CD4-positive, alpha-beta memory T cell (primary cell): ENCODE data around the gene ISOC1. TPM values are rescaled to one million over a fixed set of nuclear protein-coding genes. Genes with fewer than 3 reads are reported as not detected.

Experiments
- CTCF ChIA-PET: fragments of 350-600 bp; sonication (Branson Sonifier 250); formaldehyde crosslinking; loops from one replicate; lab custom pipeline; 2021; ENCODE audit warnings: inconsistent platforms; ENCODE audit not compliant: partially characterized antibody; lab: Charles Lee
- POLR2A ChIA-PET: fragments of 350-600 bp; sonication (Branson Sonifier 250); formaldehyde crosslinking; loops from one replicate; lab custom pipeline; 2021; ENCODE audit not compliant: partially characterized antibody; lab: Charles Lee
- DNase-seq, 5 donors: peaks; one replicate each; pipeline versions ENCODE4 v3.0.0 to v3.0.0-alpha.2; 2020 to 2022; ENCODE audit warnings: mixed read lengths in 1 of 5
- H3K27ac ChIP-seq: one replicate; pipeline ENCODE4 v1.7.0; 2013; ENCODE audit warnings: low read depth, low read length
- H3K27me3 ChIP-seq: 2 replicates; pipeline ENCODE4 v1.7.0; 2013; ENCODE audit warnings: mild to moderate bottlenecking, low read length, moderate library complexity; ENCODE audit not compliant: insufficient read depth
- H3K36me3 ChIP-seq: 2 replicates; pipeline ENCODE4 v1.7.0; 2013; ENCODE audit warnings: mild to moderate bottlenecking, low read length, moderate library complexity; ENCODE audit not compliant: insufficient read depth
- H3K4me1 ChIP-seq: 2 replicates; pipeline ENCODE4 v1.7.0; 2013; ENCODE audit warnings: mild to moderate bottlenecking, low read length, moderate library complexity; ENCODE audit not compliant: insufficient read depth
- H3K4me3 ChIP-seq, 2 donors: one replicate each; pipeline ENCODE4 v1.7.0; 2013; ENCODE audit warnings: low read length in 2 of 2, mild to moderate bottlenecking in 1 of 2
- H3K9me3 ChIP-seq, 2 donors: one replicate each; pipeline ENCODE4 v1.7.0; 2013; ENCODE audit warnings: low read length in 2 of 2, control low read depth in 1 of 2; ENCODE audit not compliant: control insufficient read depth in 1 of 2
- H3K27ac Mint-ChIP-seq, 7 donors: one replicate each; pipeline ENCODE4 v1.8.0; 2020 to 2021; ENCODE audit warnings: mixed read lengths in 7 of 7, mild to moderate bottlenecking in 6 of 7, inconsistent platforms in 3 of 7, moderate library complexity in 3 of 7
- H3K27me3 Mint-ChIP-seq, 2 donors: one replicate each; pipeline ENCODE4 v1.8.0; 2020 to 2021; ENCODE audit warnings: mixed read lengths in 2 of 2
- H3K36me3 Mint-ChIP-seq, 2 donors: one replicate each; pipeline ENCODE4 v1.8.0; 2020 to 2021; ENCODE audit warnings: mixed read lengths in 2 of 2, inconsistent platforms in 1 of 2, mild to moderate bottlenecking in 1 of 2
- H3K4me1 Mint-ChIP-seq, 4 donors: one replicate each; pipeline ENCODE4 v1.8.0; 2020 to 2021; ENCODE audit warnings: mixed read lengths in 4 of 4, mild to moderate bottlenecking in 1 of 4
- H3K4me3 Mint-ChIP-seq, 8 donors: one replicate each; pipeline ENCODE4 v1.8.0; 2020 to 2021; ENCODE audit warnings: mixed read lengths in 8 of 8, mild to moderate bottlenecking in 7 of 8, moderate library complexity in 6 of 8, inconsistent platforms in 3 of 8
- H3K9me3 Mint-ChIP-seq, 8 donors: one replicate each; pipeline ENCODE4 v1.8.0; 2020 to 2021; ENCODE audit warnings: mixed read lengths in 8 of 8, mild to moderate bottlenecking in 5 of 8, inconsistent platforms in 3 of 8, moderate library complexity in 1 of 8
- intact Hi-C: fragments of 100-400 bp; cut with micrococcal nuclease; formaldehyde crosslinking; loops from one replicate; pipeline ENCODE4 v1.15.1; 2023
- polyA plus RNA-seq, 2 donors: library from polyadenylated mRNA; unstranded; fragments of 300-500 nt; fragmentation: Illumina TruSeq; gene quantifications; one replicate each; pipeline ENCODE4 v1.2.3, GENCODE V29; 2021
- total RNA-seq, 2 experiments: library from RNA; stranded (reverse); gene quantifications; one replicate each; pipeline ENCODE4 v1.2.3, GENCODE V29; 2021

ISOC1 gene
- total and polyA plus RNA-seq, 4 experiments from 2014 or later, result 13.7 to 36.1 (median 22.3) TPM

DNA sequence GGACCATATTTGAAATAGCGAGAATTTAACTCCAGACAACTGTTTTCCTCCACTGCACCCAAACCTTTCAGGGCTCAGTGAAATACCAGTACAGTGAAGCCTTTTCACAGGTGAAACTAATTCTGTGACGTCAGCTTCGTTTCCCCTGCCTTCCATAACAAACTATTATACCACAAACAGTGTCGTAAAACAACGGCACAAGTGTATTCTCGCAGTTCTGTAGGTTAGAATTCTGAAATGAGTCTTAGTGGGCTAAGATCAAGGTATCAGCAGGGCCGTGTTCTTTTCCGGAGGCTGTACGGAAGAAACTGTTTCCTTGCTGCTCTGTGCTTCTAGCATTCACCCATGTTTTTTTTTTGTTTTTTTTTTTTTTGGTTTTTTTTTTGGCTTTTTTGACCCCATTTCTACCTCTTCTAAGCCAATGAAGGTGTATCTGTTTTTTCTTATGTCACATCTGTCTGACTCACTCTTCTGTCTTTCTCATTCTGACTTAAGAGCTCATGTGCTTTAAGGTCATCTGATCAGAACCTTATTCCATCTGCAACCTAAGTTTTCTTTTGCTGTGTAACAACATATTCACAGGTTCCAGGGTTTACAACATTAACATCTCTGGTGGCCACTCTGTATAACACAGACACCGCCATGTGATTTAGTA lies 20.1 kb downstream of the ISOC1 start:
- CTCF ChIA-PET, result no interaction called here
- Mint-ChIP-seq H3K4me1 (peaks cover 0 to 6% (median 2%) of the 10 kb centered on the region in 4 donors), H3K27me3 (no peaks in the 10 kb centered on the region), H3K9me3 (no peaks in the 10 kb centered on the region), H3K36me3 (peaks cover 16 to 31% of the 10 kb centered on the region in 2 donors), H3K4me3 (peak overlapping the region in 5 of 8 donors; percentile 30 to 68 (median 39)), H3K27ac (peak overlapping the region; percentile 60 to 86 (median 78))
- no peak overlapping the region for H3K4me3 ChIP-seq
- POLR2A ChIA-PET, result no interaction called here
- no peaks in the 10 kb centered on the region for H3K27me3 ChIP-seq
- no peaks in the 10 kb centered on the region for H3K9me3 ChIP-seq
- no peak overlapping the region for H3K27ac ChIP-seq
- intact Hi-C loops, result no loop called here
- peak; percentile 23 to 62 (median 47) for DNase-seq
- H3K4me1 ChIP-seq, result no peaks in the 10 kb centered on the region
- H3K36me3 ChIP-seq, result no peaks in the 10 kb centered on the region

DNA sequence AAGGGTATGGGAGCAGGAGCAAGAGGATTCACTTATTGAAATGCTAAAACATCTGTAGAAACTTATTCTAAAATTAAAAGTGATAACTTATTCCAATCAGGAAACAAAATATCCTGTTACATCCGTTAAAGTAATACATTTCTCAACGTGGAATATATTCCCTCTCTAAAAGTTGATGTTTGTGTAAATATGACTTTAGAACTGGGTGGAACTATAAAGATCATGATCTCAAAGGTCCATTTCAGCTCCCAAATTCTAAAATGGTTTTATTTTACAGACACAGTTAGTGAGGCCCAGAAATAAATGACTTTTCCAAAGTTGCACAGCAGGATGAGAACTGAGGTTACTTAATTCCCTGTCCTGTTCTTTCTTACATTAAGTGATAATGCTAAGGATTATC lies 21.1 kb downstream of the ISOC1 start:
- Histone ChIP-seq H3K4me1 (no peaks in the 10 kb centered on the region), H3K27me3 (no peaks in the 10 kb centered on the region), H3K27ac (no peak overlapping the region), H3K4me3 (no peak overlapping the region), H3K9me3 (no peaks in the 10 kb centered on the region), H3K36me3 (no peaks in the 10 kb centered on the region)
- intact Hi-C loops, result no loop called here
- no peaks in the 10 kb centered on the region for H3K9me3 Mint-ChIP-seq
- ChIA-PET CTCF (no interaction called here), POLR2A (no interaction called here)
- peaks cover 0 to 6% (median 1%) of the 10 kb centered on the region in 4 donors for H3K4me1 Mint-ChIP-seq
- H3K27ac Mint-ChIP-seq, result no peak overlapping the region
- peaks cover 12 to 25% of the 10 kb centered on the region in 2 donors for H3K36me3 Mint-ChIP-seq
- H3K4me3 Mint-ChIP-seq, result no peak overlapping the region
- no peaks in the 10 kb centered on the region for H3K27me3 Mint-ChIP-seq
- no peak for DNase-seq

DNA sequence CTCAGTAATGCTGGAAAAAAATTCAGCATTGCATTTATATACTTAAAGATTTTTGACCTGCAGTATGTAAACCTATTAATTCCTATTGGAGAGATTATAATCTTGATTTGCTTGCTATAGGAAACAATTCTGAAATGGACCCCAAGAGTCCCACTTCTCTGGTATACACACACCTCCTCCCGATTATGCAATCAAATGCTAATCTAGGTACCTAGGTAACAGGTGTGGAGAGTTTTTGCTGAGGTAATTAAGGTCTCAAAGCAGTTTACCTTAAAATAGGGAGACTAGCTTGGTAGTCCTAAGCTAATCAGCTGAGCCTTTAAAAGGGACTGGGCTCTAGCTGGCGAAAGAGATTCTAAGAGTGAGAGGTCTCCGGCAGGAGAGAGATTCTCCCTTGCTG lies 22.2 kb downstream of the ISOC1 start:
- H3K9me3 ChIP-seq, result no peaks in the 10 kb centered on the region
- ChIA-PET POLR2A (no interaction called here), CTCF (no interaction called here)
- Mint-ChIP-seq H3K36me3 (peaks cover 12 to 18% of the 10 kb centered on the region in 2 donors), H3K4me1 (peaks cover 0 to 6% (median 1%) of the 10 kb centered on the region in 4 donors), H3K9me3 (no peaks in the 10 kb centered on the region), H3K27ac (no peak overlapping the region), H3K4me3 (no peak overlapping the region), H3K27me3 (no peaks in the 10 kb centered on the region)
- no peak overlapping the region for H3K27ac ChIP-seq
- no peak overlapping the region for H3K4me3 ChIP-seq
- H3K27me3 ChIP-seq, result no peaks in the 10 kb centered on the region
- H3K36me3 ChIP-seq, result no peaks in the 10 kb centered on the region
- no peak for DNase-seq
- H3K4me1 ChIP-seq, result no peaks in the 10 kb centered on the region
- intact Hi-C loops, result no loop called here

DNA sequence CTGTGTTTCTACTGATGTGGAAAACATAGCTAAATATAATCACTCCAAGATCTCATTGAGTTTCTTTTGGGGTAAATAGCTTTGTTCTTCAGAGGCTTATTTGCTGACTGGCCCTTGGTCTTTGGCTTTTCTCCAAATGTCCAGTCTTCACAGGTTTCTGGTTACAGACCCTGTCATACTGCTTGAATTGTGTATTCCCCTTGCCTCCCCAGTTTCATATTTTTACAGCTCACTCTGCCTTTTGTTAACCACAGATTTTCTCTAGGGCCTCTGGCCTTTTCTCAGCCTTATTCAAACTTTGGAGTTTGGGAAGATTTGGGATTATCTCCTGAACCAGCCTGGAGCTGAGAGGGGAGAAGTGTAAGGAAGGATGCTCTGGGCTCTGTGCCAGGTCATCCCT lies 23.9 kb downstream of the ISOC1 start:
- H3K36me3 Mint-ChIP-seq, result peaks cover 12 to 16% of the 10 kb centered on the region in 2 donors
- ChIA-PET CTCF (interaction anchor here (1.9 kb wide), 1 partner anchor 23 kb away, joined by 8 read pairs; the partner anchor contains the start of gene ISOC1), POLR2A (no interaction called here)

DNA sequence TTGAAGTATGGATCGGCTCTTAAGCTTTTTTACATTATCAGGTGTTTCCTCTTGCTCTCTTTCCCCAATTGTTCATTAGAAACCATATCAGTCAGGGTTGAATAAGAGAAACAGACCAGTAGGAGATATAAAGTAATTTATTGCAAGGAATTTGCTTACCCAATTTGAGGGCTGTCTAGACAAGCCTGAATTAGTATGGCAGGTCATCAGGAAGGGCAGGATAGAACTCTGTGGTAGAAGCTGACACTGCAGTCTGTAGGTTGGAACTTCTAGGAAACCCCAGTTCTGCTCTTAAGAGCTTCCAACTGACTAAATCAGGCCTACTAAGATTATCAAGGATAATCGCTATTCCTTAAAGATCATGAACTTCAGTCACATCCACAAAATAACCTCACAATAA lies 24.3 kb downstream of the ISOC1 start:
- H3K4me1 ChIP-seq, result no peaks in the 10 kb centered on the region
- Mint-ChIP-seq H3K27me3 (no peaks in the 10 kb centered on the region), H3K27ac (no peak overlapping the region), H3K36me3 (peaks cover 12 to 14% of the 10 kb centered on the region in 2 donors), H3K9me3 (no peaks in the 10 kb centered on the region), H3K4me3 (no peak overlapping the region), H3K4me1 (peaks cover 0 to 6% (median 1%) of the 10 kb centered on the region in 4 donors)
- no peaks in the 10 kb centered on the region for H3K9me3 ChIP-seq
- ChIA-PET POLR2A (no interaction called here), CTCF (interaction anchor here (1.9 kb wide), 1 partner anchor 24 kb away, joined by 8 read pairs; the partner anchor contains the start of gene ISOC1)
- H3K27ac ChIP-seq, result no peak overlapping the region
- H3K36me3 ChIP-seq, result no peaks in the 10 kb centered on the region
- intact Hi-C loops, result no loop called here
- DNase-seq, result no peak
- H3K4me3 ChIP-seq, result no peak overlapping the region
- no peaks in the 10 kb centered on the region for H3K27me3 ChIP-seq

More for the DNA sequence above, 23.9 kb downstream of the ISOC1 start:
- Histone ChIP-seq H3K9me3 (no peaks in the 10 kb centered on the region), H3K4me3 (no peak overlapping the region), H3K4me1 (no peaks in the 10 kb centered on the region), H3K27me3 (no peaks in the 10 kb centered on the region), H3K27ac (no peak overlapping the region), H3K36me3 (no peaks in the 10 kb centered on the region)
- Mint-ChIP-seq H3K27ac (no peak overlapping the region), H3K4me3 (no peak overlapping the region), H3K27me3 (no peaks in the 10 kb centered on the region), H3K9me3 (no peaks in the 10 kb centered on the region), H3K4me1 (peaks cover 0 to 6% (median 1%) of the 10 kb centered on the region in 4 donors)
- DNase-seq, result no peak
- intact Hi-C loops, result no loop called here

DNA sequence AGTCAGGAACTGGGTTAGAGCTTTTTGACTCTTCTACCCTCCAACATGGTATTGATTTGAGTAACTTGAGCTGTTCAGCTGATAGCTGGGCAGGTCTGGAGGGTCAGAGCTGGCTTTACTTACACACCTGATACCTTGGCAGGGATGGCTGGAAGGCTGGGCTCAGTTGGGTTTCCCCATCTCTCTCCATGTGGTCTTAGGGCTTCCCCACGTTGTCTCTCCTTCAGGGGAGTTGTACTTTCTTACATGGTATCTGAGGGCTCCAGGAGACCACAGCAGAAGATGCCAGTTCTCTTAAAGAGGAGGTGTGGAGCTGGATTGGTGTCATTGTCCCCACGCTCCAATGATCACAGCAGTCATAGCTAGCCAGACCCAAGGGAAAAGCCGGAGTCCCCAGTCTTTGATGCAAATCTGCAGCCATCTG lies 25.6 kb downstream of the ISOC1 start:
- H3K4me1 ChIP-seq, result no peaks in the 10 kb centered on the region
- no peak overlapping the region for H3K4me3 ChIP-seq
- Mint-ChIP-seq H3K27me3 (no peaks in the 10 kb centered on the region), H3K9me3 (no peaks in the 10 kb centered on the region), H3K27ac (no peak overlapping the region), H3K4me1 (no peaks in the 10 kb centered on the region), H3K4me3 (no peak overlapping the region), H3K36me3 (peaks cover 5 to 10% of the 10 kb centered on the region in 2 donors)
- intact Hi-C loops, result no loop called here
- H3K9me3 ChIP-seq, result no peaks in the 10 kb centered on the region
- no peaks in the 10 kb centered on the region for H3K27me3 ChIP-seq
- H3K27ac ChIP-seq, result no peak overlapping the region
- ChIA-PET CTCF (interaction anchor here (1.9 kb wide), 1 partner anchor 25 kb away, joined by 8 read pairs; the partner anchor contains the start of gene ISOC1), POLR2A (no interaction called here)
- no peaks in the 10 kb centered on the region for H3K36me3 ChIP-seq
- no peak for DNase-seq

DNA sequence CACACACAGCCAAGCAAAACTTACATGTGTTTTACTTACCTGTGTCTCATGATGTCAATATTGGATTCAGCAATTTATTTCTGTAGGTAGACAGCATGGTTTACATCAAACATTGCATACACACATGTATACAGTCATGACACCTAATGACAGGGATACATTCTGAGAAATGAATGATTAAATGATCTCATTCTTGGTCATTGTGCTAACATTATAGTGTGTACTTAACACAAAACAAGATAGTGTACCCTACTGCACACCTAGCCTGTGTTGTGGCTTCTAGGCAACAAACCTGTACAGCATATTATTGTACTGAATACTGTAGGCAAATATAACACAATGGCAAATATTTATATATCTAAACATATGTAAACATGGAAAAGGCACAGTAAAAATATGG lies 28.0 kb downstream of the ISOC1 start:
- H3K9me3 Mint-ChIP-seq, result no peaks in the 10 kb centered on the region
- peaks cover 12% of the 10 kb centered on the region for H3K4me1 ChIP-seq
- peaks cover 5 to 8% of the 10 kb centered on the region in 2 donors for H3K36me3 Mint-ChIP-seq
- no peaks in the 10 kb centered on the region for H3K9me3 ChIP-seq
- no peak overlapping the region for H3K27ac Mint-ChIP-seq
- H3K27me3 ChIP-seq, result no peaks in the 10 kb centered on the region
- no peak overlapping the region for H3K4me3 ChIP-seq
- H3K4me1 Mint-ChIP-seq, result peaks cover 8 to 13% (median 10%) of the 10 kb centered on the region in 4 donors
- no peaks in the 10 kb centered on the region for H3K27me3 Mint-ChIP-seq
- H3K36me3 ChIP-seq, result no peaks in the 10 kb centered on the region
- no peak for DNase-seq
- POLR2A ChIA-PET, result no interaction called here
- intact Hi-C loops, result no loop called here
- H3K27ac ChIP-seq, result no peak overlapping the region
- CTCF ChIA-PET, result no interaction called here
- no peak overlapping the region for H3K4me3 Mint-ChIP-seq
